ENCODE results near the gene TMEM129. TPM values are rescaled to one million over a fixed set of nuclear protein-coding genes. Genes with fewer than 3 reads are reported as not detected.

The TMEM129 gene
- total and polyA plus RNA-seq, 10 of the 15 experiments (the other 5 are each of a cell fraction or from before 2014, with no cell fraction given) = 0.19 to 24.9 (median 13.2) TPM

DNA sequence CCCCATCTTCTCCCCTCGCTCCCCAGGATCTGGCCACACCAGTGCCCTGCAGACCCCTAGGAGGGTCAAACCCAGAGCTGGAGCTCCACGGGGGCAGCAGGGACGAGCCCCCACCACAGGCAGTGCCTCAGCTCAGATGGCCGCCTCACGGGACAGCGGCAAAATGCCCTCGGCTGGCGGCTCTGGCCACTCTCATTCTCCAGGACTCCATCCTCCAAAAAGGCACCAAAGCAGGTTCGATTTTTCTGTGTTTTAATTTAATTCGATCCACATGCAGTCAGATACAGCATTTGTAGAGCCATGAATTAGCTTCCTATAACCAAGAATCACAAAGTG is 45.4 kb downstream of the TMEM129 start:
- no peak overlapping the region for H3K9ac ChIP-seq (ENCODE audit: control insufficient read depth, insufficient read depth, low read length)
- H3K4me1 ChIP-seq (ENCODE audit: control insufficient read depth, insufficient read depth, low read length) = no peaks in the 10 kb centered on the region
- H3K27me3 ChIP-seq (replicated peaks in 1 of 2; ENCODE audit: control insufficient read depth in 2 of 2, insufficient read depth in 2 of 2, low read length in 1 of 2) = no peaks in the 10 kb centered on the region
- no peak for FAIRE-seq
- TF ChIP-seq NR2C2 (IDR thresholded peaks at IDR 0.05; ENCODE audit: borderline replicate concordance, control insufficient read depth, insufficient read length, low read depth) = no peak
- no peak for TF ChIP-seq ASH2L (IDR thresholded peaks at IDR 0.05; ENCODE audit: borderline replicate concordance, low read depth)
- no peak for TF ChIP-seq RAD21 (IDR thresholded peaks at IDR 0.05; ENCODE audit: insufficient read depth, low read depth, low read length)
- TF ChIP-seq, protein P1, sequence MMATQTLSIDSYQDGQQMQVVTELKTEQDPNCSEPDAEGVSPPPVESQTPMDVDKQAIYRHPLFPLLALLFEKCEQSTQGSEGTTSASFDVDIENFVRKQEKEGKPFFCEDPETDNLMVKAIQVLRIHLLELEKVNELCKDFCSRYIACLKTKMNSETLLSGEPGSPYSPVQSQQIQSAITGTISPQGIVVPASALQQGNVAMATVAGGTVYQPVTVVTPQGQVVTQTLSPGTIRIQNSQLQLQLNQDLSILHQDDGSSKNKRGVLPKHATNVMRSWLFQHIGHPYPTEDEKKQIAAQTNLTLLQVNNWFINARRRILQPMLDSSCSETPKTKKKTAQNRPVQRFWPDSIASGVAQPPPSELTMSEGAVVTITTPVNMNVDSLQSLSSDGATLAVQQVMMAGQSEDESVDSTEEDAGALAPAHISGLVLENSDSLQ (IDR thresholded peaks at IDR 0.05) = no peak
- TF ChIP-seq, protein P2, sequence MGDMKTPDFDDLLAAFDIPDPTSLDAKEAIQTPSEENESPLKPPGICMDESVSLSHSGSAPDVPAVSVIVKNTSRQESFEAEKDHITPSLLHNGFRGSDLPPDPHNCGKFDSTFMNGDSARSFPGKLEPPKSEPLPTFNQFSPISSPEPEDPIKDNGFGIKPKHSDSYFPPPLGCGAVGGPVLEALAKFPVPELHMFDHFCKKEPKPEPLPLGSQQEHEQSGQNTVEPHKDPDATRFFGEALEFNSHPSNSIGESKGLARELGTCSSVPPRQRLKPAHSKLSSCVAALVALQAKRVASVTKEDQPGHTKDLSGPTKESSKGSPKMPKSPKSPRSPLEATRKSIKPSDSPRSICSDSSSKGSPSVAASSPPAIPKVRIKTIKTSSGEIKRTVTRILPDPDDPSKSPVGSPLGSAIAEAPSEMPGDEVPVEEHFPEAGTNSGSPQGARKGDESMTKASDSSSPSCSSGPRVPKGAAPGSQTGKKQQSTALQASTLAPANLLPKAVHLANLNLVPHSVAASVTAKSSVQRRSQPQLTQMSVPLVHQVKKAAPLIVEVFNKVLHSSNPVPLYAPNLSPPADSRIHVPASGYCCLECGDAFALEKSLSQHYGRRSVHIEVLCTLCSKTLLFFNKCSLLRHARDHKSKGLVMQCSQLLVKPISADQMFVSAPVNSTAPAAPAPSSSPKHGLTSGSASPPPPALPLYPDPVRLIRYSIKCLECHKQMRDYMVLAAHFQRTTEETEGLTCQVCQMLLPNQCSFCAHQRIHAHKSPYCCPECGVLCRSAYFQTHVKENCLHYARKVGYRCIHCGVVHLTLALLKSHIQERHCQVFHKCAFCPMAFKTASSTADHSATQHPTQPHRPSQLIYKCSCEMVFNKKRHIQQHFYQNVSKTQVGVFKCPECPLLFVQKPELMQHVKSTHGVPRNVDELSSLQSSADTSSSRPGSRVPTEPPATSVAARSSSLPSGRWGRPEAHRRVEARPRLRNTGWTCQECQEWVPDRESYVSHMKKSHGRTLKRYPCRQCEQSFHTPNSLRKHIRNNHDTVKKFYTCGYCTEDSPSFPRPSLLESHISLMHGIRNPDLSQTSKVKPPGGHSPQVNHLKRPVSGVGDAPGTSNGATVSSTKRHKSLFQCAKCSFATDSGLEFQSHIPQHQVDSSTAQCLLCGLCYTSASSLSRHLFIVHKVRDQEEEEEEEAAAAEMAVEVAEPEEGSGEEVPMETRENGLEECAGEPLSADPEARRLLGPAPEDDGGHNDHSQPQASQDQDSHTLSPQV (IDR thresholded peaks at IDR 0.05) = no peak
- TF ChIP-seq WRNIP1 (IDR thresholded peaks at IDR 0.05; ENCODE audit: borderline replicate concordance, low read depth, low read length) = no peak
- no peak for TF ChIP-seq YBX1 (IDR thresholded peaks at IDR 0.05)
- no peak for TF ChIP-seq ZNF274 (IDR thresholded peaks at IDR 0.05; ENCODE audit: insufficient read depth, insufficient read length)
- TF ChIP-seq RUNX3 (IDR thresholded peaks at IDR 0.05; ENCODE audit: low read length) = no peak
- TF ChIP-seq IKZF2 (IDR thresholded peaks at IDR 0.05) = no peak
- no peak for ATAC-seq
- DNase-seq (ENCODE audit: low read depth, low spot score) = no peak
- H3K79me2 ChIP-seq (ENCODE audit: control insufficient read depth, insufficient read depth, low read length) = no peaks in the 10 kb centered on the region
- intact Hi-C loops (cut with micrococcal nuclease; ENCODE audit: unreplicated experiment) = no loop called here
- H3K4me3 ChIP-seq = no peak overlapping the region
- H3K27ac ChIP-seq (ENCODE audit: control insufficient read depth, insufficient read depth) = no peak overlapping the region
- H3K9me3 ChIP-seq (replicated peaks; ENCODE audit: control insufficient read depth, insufficient read depth, low read length) = no peaks in the 10 kb centered on the region
- no peak overlapping the region for H2AFZ ChIP-seq (ENCODE audit: control insufficient read depth, low read depth, low read length)
- no peak overlapping the region for H3K4me2 ChIP-seq (ENCODE audit: control insufficient read depth, insufficient read depth)
- ChIA-PET SMC1A (ENCODE audit: uncharacterized antibody, unreplicated experiment) (no interaction called here), RAD21 (ENCODE audit: unreplicated experiment) (no interaction called here), POLR2A (no interaction called here), CTCF (no interaction called here)
- H3K36me3 ChIP-seq (ENCODE audit: control insufficient read depth in 2 of 2, insufficient read depth in 2 of 2, low read length in 1 of 2) = no peaks in the 10 kb centered on the region
- no TSS peak for BruUV-seq (replicated peaks)
- no peaks in the 10 kb centered on the region for H4K20me1 ChIP-seq (ENCODE audit: control insufficient read depth, insufficient read depth)
- WGBS (ENCODE audit: insufficient coverage, insufficient replicate concordance, low lambda C conversion rate, missing lambda C conversion rate) = 53% methylated on average over 10 of the region's 10 CpGs
- in situ Hi-C loops (cut with MboI) = no loop called here

Measured in GM12878 (cell line).